ENCODE measurements around the gene PLAAT3.

GRCh38 chr11:63663809-63664208 lies 49.6 kb upstream of the PLAAT3 start:
- TF ChIP-seq POLR2A (IDR thresholded peaks at IDR 0.05): no peak
- TF ChIP-seq CTCF (IDR thresholded peaks at IDR 0.05): no peak
